Activated CD8-positive, alpha-beta T cell treated with anti-CD3 and anti-CD28 coated beads for 36 hours (primary cell): ENCODE measurements around the gene PARD3. TPM values are rescaled to one million over a fixed set of nuclear protein-coding genes. Genes with fewer than 3 reads are reported as not detected.

ENCODE experiments used
- ATAC-seq: fragments of 200-7000 bp; cut with Tn5 transposase; one replicate; pipeline ENCODE4 v1.10.0; 2021; ENCODE audit warnings: mild to moderate bottlenecking, moderate library complexity
- CTCF ChIA-PET: fragments of 350-600 bp; sonication (Branson Sonifier 250); formaldehyde crosslinking; loops from one replicate; lab custom pipeline; 2021; ENCODE audit warnings: antibody characterized with exemption; lab: Charles Lee
- POLR2A ChIA-PET: fragments of 350-600 bp; sonication (Branson Sonifier 250); formaldehyde crosslinking; loops from one replicate; lab custom pipeline; 2021; ENCODE audit warnings: antibody characterized with exemption; lab: Charles Lee
- DNase-seq: peaks from one replicate; pipeline ENCODE4 v3.0.0-alpha.2; 2020
- H3K27ac Mint-ChIP-seq: one replicate; pipeline ENCODE4 v1.8.0; 2021; ENCODE audit warnings: mild to moderate bottlenecking, mixed read lengths
- H3K27me3 Mint-ChIP-seq: one replicate; pipeline ENCODE4 v1.8.0; 2021; ENCODE audit warnings: mixed read lengths
- H3K36me3 Mint-ChIP-seq: one replicate; pipeline ENCODE4 v1.8.0; 2021; ENCODE audit warnings: low read depth, mixed read lengths
- H3K4me1 Mint-ChIP-seq: one replicate; pipeline ENCODE4 v1.8.0; 2021; ENCODE audit warnings: low read depth, mixed read lengths
- H3K4me3 Mint-ChIP-seq: one replicate; pipeline ENCODE4 v1.8.0; 2021; ENCODE audit warnings: mild to moderate bottlenecking, moderate library complexity, mixed read lengths
- H3K9me3 Mint-ChIP-seq: one replicate; pipeline ENCODE4 v1.8.0; 2021; ENCODE audit warnings: mixed read lengths
- intact Hi-C: fragments of 100-400 bp; cut with micrococcal nuclease; formaldehyde crosslinking; loops from one replicate; pipeline ENCODE4 v1.10.0; 2022
- total RNA-seq, 2 experiments: library from RNA; stranded (reverse); gene quantifications; one replicate each; pipeline ENCODE4 v1.2.3, GENCODE V29; 2021
- TF ChIP-seq, protein P1 (sequence below): fragments of 200-600 bp; IDR thresholded peaks from one replicate; pipeline ENCODE4 v1.8.0; 2022; ENCODE audit warnings: antibody characterized with exemption, mild to moderate bottlenecking

Gene PARD3
- total RNA-seq, 2 experiments from 2014 or later, result 1.6 to 2.0 TPM

DNA sequence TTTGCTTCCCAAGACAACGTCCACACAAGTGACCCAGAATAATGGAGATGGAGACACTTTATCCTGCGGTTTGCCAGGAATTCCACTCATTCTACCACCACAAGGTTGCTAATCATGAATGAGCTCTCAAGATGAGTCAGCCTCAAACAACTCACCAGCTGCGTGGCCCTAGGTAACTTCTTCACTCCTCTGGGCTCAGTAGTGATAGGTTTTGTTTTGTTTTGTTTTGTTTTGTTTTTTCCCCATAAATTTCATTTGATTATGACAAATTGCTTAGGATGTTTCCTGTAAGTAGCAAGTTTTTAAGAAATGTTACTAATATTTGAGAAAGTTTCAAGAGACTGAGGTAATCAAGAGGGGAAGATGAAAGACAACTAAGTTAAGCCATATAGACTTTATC lies 286.8 kb downstream of the PARD3 start:
- Mint-ChIP-seq H3K4me3 (no peak overlapping the region), H3K4me1 (no peaks in the 10 kb centered on the region), H3K27me3 (peaks cover 1% of the 10 kb centered on the region), H3K36me3 (no peaks in the 10 kb centered on the region), H3K27ac (no peak overlapping the region), H3K9me3 (no peaks in the 10 kb centered on the region)
- intact Hi-C loops, result no loop called here
- DNase-seq (no peak), ATAC-seq (no peak)
- ChIA-PET CTCF (no interaction called here), POLR2A (no interaction called here)
- TF ChIP-seq, protein P1, sequence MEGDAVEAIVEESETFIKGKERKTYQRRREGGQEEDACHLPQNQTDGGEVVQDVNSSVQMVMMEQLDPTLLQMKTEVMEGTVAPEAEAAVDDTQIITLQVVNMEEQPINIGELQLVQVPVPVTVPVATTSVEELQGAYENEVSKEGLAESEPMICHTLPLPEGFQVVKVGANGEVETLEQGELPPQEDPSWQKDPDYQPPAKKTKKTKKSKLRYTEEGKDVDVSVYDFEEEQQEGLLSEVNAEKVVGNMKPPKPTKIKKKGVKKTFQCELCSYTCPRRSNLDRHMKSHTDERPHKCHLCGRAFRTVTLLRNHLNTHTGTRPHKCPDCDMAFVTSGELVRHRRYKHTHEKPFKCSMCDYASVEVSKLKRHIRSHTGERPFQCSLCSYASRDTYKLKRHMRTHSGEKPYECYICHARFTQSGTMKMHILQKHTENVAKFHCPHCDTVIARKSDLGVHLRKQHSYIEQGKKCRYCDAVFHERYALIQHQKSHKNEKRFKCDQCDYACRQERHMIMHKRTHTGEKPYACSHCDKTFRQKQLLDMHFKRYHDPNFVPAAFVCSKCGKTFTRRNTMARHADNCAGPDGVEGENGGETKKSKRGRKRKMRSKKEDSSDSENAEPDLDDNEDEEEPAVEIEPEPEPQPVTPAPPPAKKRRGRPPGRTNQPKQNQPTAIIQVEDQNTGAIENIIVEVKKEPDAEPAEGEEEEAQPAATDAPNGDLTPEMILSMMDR, result no peak

DNA sequence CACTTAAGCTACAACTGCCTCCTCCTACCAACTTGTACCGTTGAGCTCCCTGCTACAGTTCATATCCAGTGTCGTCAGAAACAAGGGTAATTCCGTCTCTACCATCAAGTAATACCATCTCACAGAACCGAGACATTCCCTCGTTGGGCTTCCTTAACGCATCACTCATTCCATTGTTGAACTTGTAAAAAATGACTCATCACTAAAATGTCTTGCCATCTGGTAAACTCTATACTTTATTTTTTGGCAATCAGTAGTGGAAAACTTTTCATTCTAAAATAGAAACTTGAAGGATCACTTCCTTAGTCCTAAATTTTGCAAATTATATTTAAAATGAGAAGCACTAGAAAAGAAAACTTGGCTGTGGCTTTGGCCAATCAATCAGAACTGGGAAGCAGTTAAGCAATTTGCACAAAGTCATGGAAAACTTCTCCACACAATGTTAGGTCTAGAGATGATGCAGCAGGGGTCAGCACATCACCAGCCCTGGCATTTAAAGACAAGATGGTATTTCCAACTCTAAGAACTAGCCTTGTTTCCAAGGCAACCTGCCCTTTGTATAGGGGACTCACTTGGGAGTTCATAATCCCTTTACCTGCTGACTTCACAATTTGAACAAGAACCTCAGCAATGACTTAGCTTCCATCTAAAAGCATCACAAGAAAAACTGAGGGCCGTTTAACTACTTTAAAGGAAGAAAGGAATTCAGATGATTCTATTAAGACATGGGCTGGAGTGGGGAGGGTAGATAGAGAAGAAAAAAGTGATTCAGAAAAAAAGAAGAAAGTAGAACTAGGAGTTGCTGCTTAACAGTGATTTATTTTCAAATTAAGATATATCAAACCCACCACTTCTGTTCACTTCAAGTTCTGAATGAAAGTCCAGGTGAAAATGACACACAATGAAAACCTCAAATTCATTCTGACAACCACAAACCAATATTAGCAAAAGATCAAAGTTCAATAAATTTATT lies 288.1 kb downstream of the PARD3 start:
- CTCF ChIA-PET, result no interaction called here
- H3K27me3 Mint-ChIP-seq, result peaks cover 1% of the 10 kb centered on the region
- H3K36me3 Mint-ChIP-seq, result no peaks in the 10 kb centered on the region
- no peak overlapping the region for H3K4me3 Mint-ChIP-seq
- TF ChIP-seq, protein P1, result no peak
- peaks cover 2% of the 10 kb centered on the region for H3K4me1 Mint-ChIP-seq
- POLR2A ChIA-PET, result interaction anchor here (0.6 to 0.7 kb wide), 2 partner anchors 11 to 80 kb away, joined by 3 read pairs; no protein-coding TSS in a partner anchor
- H3K27ac Mint-ChIP-seq, result no peak overlapping the region
- no peak for ATAC-seq
- no peaks in the 10 kb centered on the region for H3K9me3 Mint-ChIP-seq
- intact Hi-C loops, result no loop called here
- DNase-seq, result no peak

DNA sequence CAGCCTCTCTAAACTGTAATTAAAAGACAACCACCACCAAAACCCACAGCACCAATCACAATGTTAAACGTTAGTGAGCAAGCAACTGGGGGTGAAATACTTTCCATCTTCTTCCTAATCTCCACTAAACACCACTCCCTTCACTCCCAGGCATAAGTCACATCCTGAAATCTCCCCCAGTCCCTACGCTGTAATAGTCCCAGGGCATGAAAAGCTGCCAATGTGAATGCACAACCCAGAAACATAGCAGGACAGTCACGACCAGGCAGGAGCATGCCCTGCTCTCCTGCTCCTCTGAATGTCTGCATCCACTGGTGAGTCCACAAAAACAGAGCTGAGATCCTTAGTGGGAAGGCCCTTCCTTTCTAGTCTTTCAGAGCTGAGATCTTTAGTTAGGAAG lies 288.9 kb downstream of the PARD3 start:
- ChIA-PET CTCF (no interaction called here), POLR2A (interaction anchor here (0.7 kb wide), 1 partner anchor 10 kb away, joined by 3 read pairs; no protein-coding TSS in a partner anchor)
- ATAC-seq (no peak), DNase-seq (no peak)
- Mint-ChIP-seq H3K27me3 (peaks cover 1% of the 10 kb centered on the region), H3K36me3 (no peaks in the 10 kb centered on the region), H3K4me3 (no peak overlapping the region), H3K9me3 (no peaks in the 10 kb centered on the region), H3K4me1 (peaks cover 2% of the 10 kb centered on the region), H3K27ac (no peak overlapping the region)
- TF ChIP-seq, protein P1, result no peak
- intact Hi-C loops, result no loop called here

DNA sequence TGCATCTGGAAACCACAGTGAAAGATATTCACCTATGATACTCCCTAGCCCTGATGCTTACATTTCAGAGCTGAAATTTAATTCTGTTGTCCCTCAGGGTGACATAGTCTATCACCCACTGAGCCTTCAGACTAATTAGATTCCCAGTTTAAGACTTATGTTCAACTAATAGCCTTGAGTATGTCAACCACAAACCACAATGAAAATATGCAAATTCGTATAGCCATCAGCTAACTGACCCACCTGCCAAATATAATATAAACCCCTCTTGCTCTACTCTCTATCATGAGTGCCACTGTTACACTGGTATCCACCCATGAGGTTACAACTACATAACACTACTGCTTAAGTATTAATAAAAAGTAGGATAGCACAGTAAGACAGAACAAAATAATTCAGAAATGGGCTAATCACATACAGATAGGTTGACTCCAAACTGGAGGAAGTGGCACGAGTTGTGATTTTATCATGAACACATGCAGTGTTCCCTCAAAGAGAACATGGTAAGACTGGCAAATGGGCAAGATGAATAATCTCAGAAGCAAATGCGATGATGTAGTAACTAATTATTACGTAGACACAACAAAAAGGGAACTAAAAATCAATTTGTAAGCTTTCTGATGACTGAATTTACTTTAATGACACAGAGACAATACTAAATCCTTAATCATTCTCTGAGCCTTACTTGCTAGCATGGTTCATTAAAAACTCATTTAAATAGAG lies 290.6 kb downstream of the PARD3 start:
- Mint-ChIP-seq H3K4me1 (peaks cover 2% of the 10 kb centered on the region), H3K4me3 (no peak overlapping the region), H3K9me3 (no peaks in the 10 kb centered on the region), H3K36me3 (no peaks in the 10 kb centered on the region), H3K27me3 (peaks cover 1% of the 10 kb centered on the region), H3K27ac (no peak overlapping the region)
- POLR2A ChIA-PET, result no interaction called here
- no peak for ATAC-seq
- TF ChIP-seq, protein P1, result no peak
- CTCF ChIA-PET, result interaction anchor here (1.2 to 3.9 kb wide), 2 partner anchors 112 to 114 kb away, joined by 3 to 22 read pairs; no protein-coding TSS in a partner anchor
- intact Hi-C loops, result loop anchor here (5.0 kb wide), 1 partner anchor 113 kb away; no protein-coding TSS in a partner anchor
- no peak for DNase-seq
